Spleen (tissue), 11 donors: Measurements from ENCODE around the gene CACNA1C. TPM values are rescaled to one million over a fixed set of nuclear protein-coding genes. Genes with fewer than 3 reads are reported as not detected.
A peak's percentile ranks its signal among the peaks of the same experiment; 100 is the strongest.

ENCODE experiments used
- DNase-seq: peaks from one replicate; pipeline ENCODE4 v3.0.0-alpha.2; 2020
- H3K27ac ChIP-seq, 8 donors: fragments of 200-600 bp; sonication (generic) in 7 of 8; 1 replicate in 4 of 8; 2 replicates in 4 of 8; pipeline versions ENCODE4 v1.5.0 to v1.8.0; 2016 to 2021; ENCODE audit warnings: inconsistent platforms in 4 of 8, mild to moderate bottlenecking in 4 of 8, moderate library complexity in 1 of 8
- H3K27me3 ChIP-seq, 7 donors: fragments of 200-600 bp; sonication (generic) in 6 of 7; replicated peaks in 1 of 7; 1 replicate in 4 of 7; 2 replicates in 3 of 7; pipeline versions ENCODE4 v1.5.0 to v1.8.0; 2016 to 2021; ENCODE audit warnings: inconsistent platforms in 3 of 7, mild to moderate bottlenecking in 1 of 7
- H3K36me3 ChIP-seq, 6 donors: fragments of 200-600 bp; sonication (generic) in 5 of 6; 1 replicate in 4 of 6; 2 replicates in 2 of 6; pipeline versions ENCODE4 v1.5.0 to v1.8.0; 2016 to 2021; ENCODE audit warnings: inconsistent platforms in 2 of 6
- H3K4me1 ChIP-seq, 6 donors: fragments of 200-600 bp; sonication (generic) in 5 of 6; 1 replicate in 3 of 6; 2 replicates in 3 of 6; pipeline versions ENCODE4 v1.5.0 to v1.8.0; 2016 to 2021; ENCODE audit warnings: inconsistent platforms in 3 of 6
- H3K4me3 ChIP-seq, 8 donors: fragments of 200-600 bp; sonication (generic) in 7 of 8; 1 replicate in 4 of 8; 2 replicates in 4 of 8; pipeline versions ENCODE4 v1.5.0 to v1.8.0; 2016 to 2021; ENCODE audit warnings: inconsistent platforms in 4 of 8, mild to moderate bottlenecking in 4 of 8, moderate library complexity in 2 of 8
- H3K9me3 ChIP-seq, 8 donors: fragments of 200-600 bp; sonication (generic) in 7 of 8; 1 replicate in 4 of 8; 2 replicates in 4 of 8; pipeline versions ENCODE4 v1.5.0 to v1.8.0; 2016 to 2021; ENCODE audit warnings: inconsistent platforms in 4 of 8
- CTCF ChIP-seq, 11 experiments: fragments of 200-600 bp in 7 of 11; fragments of 450-650 bp in 4 of 11; sonication (generic) in 4 of 11; IDR thresholded peaks in 8 of 11; conservative IDR thresholded peaks in 3 of 11; 1 replicate in 7 of 11; 2 replicates in 4 of 11; pipeline versions ENCODE4 v1.4.0 to v1.8.0; 2016 to 2021; ENCODE audit warnings: antibody characterized with exemption in 11 of 11, inconsistent platforms in 4 of 11, mild to moderate bottlenecking in 1 of 11
- POLR2A ChIP-seq, 3 donors: fragments of 450-650 bp; IDR thresholded peaks; one replicate each; pipeline ENCODE4 v1.5.1; 2017; ENCODE audit warnings: antibody characterized with exemption in 3 of 3, mild to moderate bottlenecking in 1 of 3
- POLR2AphosphoS5 ChIP-seq, 3 donors: sonication (generic); formaldehyde crosslinking; IDR thresholded peaks; one replicate each; pipeline ENCODE4 v1.5.1; 2017; ENCODE audit warnings: antibody characterized with exemption in 3 of 3
- WGBS, 5 donors: extraction: QIAGEN DNeasy Blood & Tissue Kit in 3 of 5; methylation state at CpG; one replicate each; pipeline versions ENCODE4 v1.1.5 to v1.1.7; 2013 to 2018; 5-methylcytosine and 5-hydroxymethylcytosine counted together
- intact Hi-C: fragments of 100-400 bp; cut with DNase I; formaldehyde crosslinking; loops from one replicate; pipeline ENCODE4 v1.15.0; 2023; ENCODE audit warnings: low total_unique reads
- polyA plus RNA-seq, 3 donors: library from polyadenylated mRNA; stranded (reverse); fragments of 200-250 nt; gene quantifications; one replicate each; pipeline ENCODE4 v1.2.1, GENCODE V29; 2013
- total RNA-seq, 7 donors: library from RNA; depleted of rRNA in 3 of 7; stranded (reverse); fragments of >200 nt in 3 of 7; fragmentation: NEBNext Ultra II Directional in 4 of 7; extraction: Animal tissue kit (Norgen Biotek cat#: 25700) in 4 of 7; gene quantifications; one replicate each; pipeline versions ENCODE4 v1.1.0 to v1.2.1, GENCODE V29; 2016 to 2021
- donor health status: healthy with polysubstance abuse.
- donor health status: DM: no; HTN: no; CAD: no; lungs with moderate emphysema.
- donor health status: DM: no; HTN: no; CAD: no.
- donor health status: Bipolar disorder and iron deficiency.
- donor health status: healthy.
- donor health status: DM: no; HTN: no; CAD: no.
- donor health status: DM: yes; HTN: yes; CAD: no.

Gene CACNA1C
- total and polyA plus RNA-seq, 10 donors: 0.67 to 27.6 (median 18.4) TPM

GRCh38 chr12:2343681-2344080 lies 290.9 kb downstream of the CACNA1C start:
- Histone ChIP-seq H3K9me3 (no peaks in the 10 kb centered on the region), H3K4me1 (peaks cover 0 to 57% (median 12%) of the 10 kb centered on the region in 6 donors), H3K27ac (no peak overlapping the region), H3K36me3 (no peaks in the 10 kb centered on the region), H3K27me3 (peaks cover 0 to 4% (median 0%) of the 10 kb centered on the region in 7 donors), H3K4me3 (no peak overlapping the region)
- WGBS, 5 donors: 38 to 60% (median 41%) methylated on average over 4 of the region's 4 CpGs
- intact Hi-C loops: no loop called here
- no peak for TF ChIP-seq CTCF (IDR thresholded peaks at IDR 0.05 in 8 of 11, conservative IDR thresholded peaks at IDR 0.05 in 3 of 11)
- TF ChIP-seq POLR2AphosphoS5 (IDR thresholded peaks at IDR 0.05): no peak
- no peak for TF ChIP-seq POLR2A (IDR thresholded peaks at IDR 0.05)
- DNase-seq: no peak

- peak overlapping the region in 2 of 8 donors; percentile 0 to 32 for H3K27ac ChIP-seq
- no peak for DNase-seq
- intact Hi-C loops: no loop called here
- peaks cover 0 to 49% (median 12%) of the 10 kb centered on the region in 6 donors for H3K4me1 ChIP-seq
- no peak overlapping the region for H3K4me3 ChIP-seq
- no peaks in the 10 kb centered on the region for H3K9me3 ChIP-seq
- TF ChIP-seq POLR2AphosphoS5 (IDR thresholded peaks at IDR 0.05) (no peak), CTCF (IDR thresholded peaks at IDR 0.05 in 8 of 11, conservative IDR thresholded peaks at IDR 0.05 in 3 of 11) (no peak), POLR2A (IDR thresholded peaks at IDR 0.05) (no peak)
- 76 to 89% (median 88%) methylated on average over 2 of the region's 2 CpGs for WGBS, 5 donors
- peaks cover 0 to 4% (median 0%) of the 10 kb centered on the region in 7 donors for H3K27me3 ChIP-seq
- H3K36me3 ChIP-seq: no peaks in the 10 kb centered on the region
Observed at GRCh38 chr12:2344476-2344875, 291.7 kb downstream of the CACNA1C start.

GRCh38 chr12:2344885-2345284 lies 292.1 kb downstream of the CACNA1C start:
- intact Hi-C loops: no loop called here
- peak overlapping the region in 3 of 8 donors; percentile 0 to 32 (median 18) for H3K27ac ChIP-seq
- whole genome bisulfite sequencing, 5 donors: 28 to 41% (median 34%) methylated on average over 4 of the region's 4 CpGs
- H3K9me3 ChIP-seq: no peaks in the 10 kb centered on the region
- no peaks in the 10 kb centered on the region for H3K36me3 ChIP-seq
- no peak for DNase-seq
- peaks cover 0 to 49% (median 12%) of the 10 kb centered on the region in 6 donors for H3K4me1 ChIP-seq
- TF ChIP-seq POLR2AphosphoS5 (IDR thresholded peaks at IDR 0.05) (no peak), CTCF (IDR thresholded peaks at IDR 0.05 in 8 of 11, conservative IDR thresholded peaks at IDR 0.05 in 3 of 11) (no peak), POLR2A (IDR thresholded peaks at IDR 0.05) (no peak)
- no peak overlapping the region for H3K4me3 ChIP-seq
- peaks cover 0 to 4% (median 0%) of the 10 kb centered on the region in 7 donors for H3K27me3 ChIP-seq

DNA sequence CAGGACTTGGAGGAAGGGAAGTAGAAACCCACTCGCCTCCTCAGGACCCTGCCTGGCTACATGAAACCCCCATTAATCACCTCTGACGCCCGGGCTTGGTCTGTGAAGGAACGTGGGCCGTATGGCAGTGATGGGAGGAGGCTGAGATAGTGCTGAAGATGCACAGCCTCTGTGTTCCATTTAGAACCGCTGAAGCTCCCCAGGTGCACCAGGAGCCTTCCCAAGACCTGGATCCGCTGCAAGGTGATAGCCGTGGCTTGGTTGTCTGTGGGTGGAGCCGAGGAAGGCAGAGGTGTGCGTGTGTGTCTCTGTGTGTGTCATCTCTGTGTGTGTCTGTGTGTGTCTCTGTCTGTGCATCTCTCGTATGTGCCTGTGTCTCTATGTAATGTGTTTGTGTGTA lies 293.1 kb downstream of the CACNA1C start:
- WGBS, 5 donors: 79 to 90% (median 88%) methylated on average over 9 to 11 of the region's 11 CpGs
- Histone ChIP-seq H3K27me3 (peaks cover 0 to 4% (median 0%) of the 10 kb centered on the region in 7 donors), H3K36me3 (no peaks in the 10 kb centered on the region), H3K27ac (no peak overlapping the region), H3K9me3 (no peaks in the 10 kb centered on the region), H3K4me3 (no peak overlapping the region), H3K4me1 (peaks cover 0 to 47% (median 11%) of the 10 kb centered on the region in 6 donors)
- no peak for TF ChIP-seq POLR2AphosphoS5 (IDR thresholded peaks at IDR 0.05)
- no peak for TF ChIP-seq CTCF (IDR thresholded peaks at IDR 0.05 in 8 of 11, conservative IDR thresholded peaks at IDR 0.05 in 3 of 11)
- intact Hi-C loops: no loop called here
- no peak for DNase-seq
